Glutamatergic neuron (in vitro differentiated cells): ENCODE data around the gene SORT1. TPM values are rescaled to one million over a fixed set of nuclear protein-coding genes. Genes with fewer than 3 reads are reported as not detected.
"Not testable (repeated sequence)": the region's sequence is repeated elsewhere in the genome, so short reads cannot be mapped to it uniquely, and the experiment has no call there.

Source experiments
- DNase-seq: peaks from one replicate; pipeline ENCODE4 v3.0.0; 2022
- H3K27ac Mint-ChIP-seq: one replicate; pipeline ENCODE4 v1.8.0; 2020; ENCODE audit warnings: mild to moderate bottlenecking, mixed read lengths, inconsistent platforms; ENCODE audit not compliant: unreplicated experiment
- H3K27me3 Mint-ChIP-seq: one replicate; pipeline ENCODE4 v1.8.0; 2020; ENCODE audit warnings: mild to moderate bottlenecking, moderate library complexity, mixed read lengths, inconsistent platforms; ENCODE audit not compliant: unreplicated experiment
- H3K36me3 Mint-ChIP-seq: one replicate; pipeline ENCODE4 v1.8.0; 2020; ENCODE audit warnings: mild to moderate bottlenecking, mixed read lengths, inconsistent platforms; ENCODE audit not compliant: unreplicated experiment
- H3K4me1 Mint-ChIP-seq: one replicate; pipeline ENCODE4 v1.8.0; 2020; ENCODE audit warnings: mild to moderate bottlenecking, low read depth, mixed read lengths, inconsistent platforms; ENCODE audit not compliant: unreplicated experiment
- H3K4me3 Mint-ChIP-seq: one replicate; pipeline ENCODE4 v1.8.0; 2020; ENCODE audit warnings: mild to moderate bottlenecking, mixed read lengths, inconsistent platforms; ENCODE audit not compliant: unreplicated experiment
- H3K9me3 Mint-ChIP-seq: one replicate; pipeline ENCODE4 v1.8.0; 2020; ENCODE audit warnings: mild to moderate bottlenecking, moderate library complexity, mixed read lengths, inconsistent platforms; ENCODE audit not compliant: unreplicated experiment
- CTCF ChIP-seq: fragments of 200-600 bp; sonication (generic); IDR thresholded peaks from one replicate; pipeline ENCODE4 v1.5.0; 2021; ENCODE audit not compliant: partially characterized antibody, unreplicated experiment
- total RNA-seq: library from RNA; stranded (reverse); fragmentation: NEBNext Ultra II Directional; extraction: Animal tissue kit (Norgen Biotek cat#: 25700); gene quantifications from one replicate; pipeline ENCODE4 v1.2.1, GENCODE V29; 2021; ENCODE audit not compliant: unreplicated experiment

The SORT1 gene
- total RNA-seq, 1 donor from 2014 or later, result 53.2 TPM

GRCh38 chr1:109379907-109380306 lies 17.8 kb downstream of the SORT1 start:
- Mint-ChIP-seq H3K9me3 (no peaks in the 10 kb centered on the region), H3K27me3 (no peaks in the 10 kb centered on the region), H3K4me3 (no peak overlapping the region), H3K4me1 (peaks cover 15% of the 10 kb centered on the region), H3K36me3 (peaks cover 7% of the 10 kb centered on the region), H3K27ac (no peak overlapping the region)
- no peak for TF ChIP-seq CTCF
- DNase-seq, result no peak

GRCh38 chr1:109379422-109379821 lies 18.3 kb downstream of the SORT1 start:
- Mint-ChIP-seq H3K9me3 (no peaks in the 10 kb centered on the region), H3K27me3 (no peaks in the 10 kb centered on the region), H3K4me1 (peaks cover 15% of the 10 kb centered on the region), H3K27ac (no peak overlapping the region), H3K36me3 (peaks cover 6% of the 10 kb centered on the region), H3K4me3 (no peak overlapping the region)
- TF ChIP-seq CTCF, result no peak
- no peak for DNase-seq

GRCh38 chr1:109377698-109378097 lies 20.0 kb downstream of the SORT1 start:
- Mint-ChIP-seq H3K27me3 (no peaks in the 10 kb centered on the region), H3K9me3 (peaks cover 2% of the 10 kb centered on the region), H3K27ac (no peak overlapping the region), H3K4me3 (no peak overlapping the region), H3K36me3 (no peaks in the 10 kb centered on the region), H3K4me1 (peaks cover 4% of the 10 kb centered on the region)
- no peak for DNase-seq
- TF ChIP-seq CTCF, result no peak

- not testable (repeated sequence) for H3K4me1 Mint-ChIP-seq, H3K36me3 Mint-ChIP-seq, H3K27ac Mint-ChIP-seq, H3K4me3 Mint-ChIP-seq, H3K9me3 Mint-ChIP-seq, H3K27me3 Mint-ChIP-seq, DNase-seq
Observed at GRCh38 chr1:109373696-109374095, 24.0 kb downstream of the SORT1 start.

- Mint-ChIP-seq H3K36me3 (no peaks in the 10 kb centered on the region), H3K27me3 (no peaks in the 10 kb centered on the region), H3K4me3 (no peak overlapping the region), H3K4me1 (peaks cover 9% of the 10 kb centered on the region), H3K9me3 (peaks cover 2% of the 10 kb centered on the region), H3K27ac (no peak overlapping the region)
- no peak for TF ChIP-seq CTCF
- no peak for DNase-seq
Observed at GRCh38 chr1:109373126-109373525, 24.6 kb downstream of the SORT1 start.

- peaks cover 2% of the 10 kb centered on the region for H3K9me3 Mint-ChIP-seq
- H3K4me3 Mint-ChIP-seq, result no peak overlapping the region
- no peak for TF ChIP-seq CTCF
- no peaks in the 10 kb centered on the region for H3K27me3 Mint-ChIP-seq
- no peak for DNase-seq
- no peak overlapping the region for H3K27ac Mint-ChIP-seq
- H3K4me1 Mint-ChIP-seq, result peaks cover 9% of the 10 kb centered on the region
- H3K36me3 Mint-ChIP-seq, result no peaks in the 10 kb centered on the region
Observed at GRCh38 chr1:109372281-109372680, 25.4 kb downstream of the SORT1 start.
